Fibroblast of mammary gland (primary cell): ENCODE measurements around the gene OR2G2.

Experiments
- DNase-seq: peaks from one replicate; pipeline ENCODE4 v3.0.0-alpha.2; 2010; ENCODE audit warnings: low read depth
- H3K4me3 ChIP-seq: 2 replicates; pipeline ENCODE4 v1.5.1; 2011; ENCODE audit warnings: low read depth, mild to moderate bottlenecking, low read length, moderate library complexity; ENCODE audit not compliant: control insufficient read depth
- TF ChIP-seq, protein P1 (sequence below): conservative IDR thresholded peaks from 2 replicates; pipeline ENCODE4 v1.5.1; 2011; ENCODE audit warnings: low read depth, low read length, inconsistent platforms; ENCODE audit not compliant: control insufficient read depth, insufficient read depth

OR2G2 gene

DNA sequence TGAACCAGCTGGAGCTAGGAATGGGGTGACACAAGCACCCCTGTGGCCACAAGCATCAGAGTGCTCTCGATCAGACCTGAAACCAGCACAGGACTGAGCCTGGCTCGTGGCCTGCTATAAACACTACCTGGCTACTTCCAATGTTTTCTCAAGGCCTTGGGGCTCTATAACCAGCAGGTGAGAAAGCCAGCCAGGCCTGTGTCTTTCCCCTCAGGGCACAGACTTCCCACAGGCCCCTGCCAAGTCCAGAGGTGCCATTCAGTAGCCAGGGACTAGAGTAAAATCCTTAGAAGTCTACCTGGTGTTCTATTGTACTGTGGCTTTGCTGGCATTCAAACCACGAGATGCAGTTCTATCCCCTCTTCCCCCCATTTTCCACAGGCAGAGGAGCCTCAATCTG is 39.8 kb downstream of the OR2G2 start:
- TF ChIP-seq, protein P1, sequence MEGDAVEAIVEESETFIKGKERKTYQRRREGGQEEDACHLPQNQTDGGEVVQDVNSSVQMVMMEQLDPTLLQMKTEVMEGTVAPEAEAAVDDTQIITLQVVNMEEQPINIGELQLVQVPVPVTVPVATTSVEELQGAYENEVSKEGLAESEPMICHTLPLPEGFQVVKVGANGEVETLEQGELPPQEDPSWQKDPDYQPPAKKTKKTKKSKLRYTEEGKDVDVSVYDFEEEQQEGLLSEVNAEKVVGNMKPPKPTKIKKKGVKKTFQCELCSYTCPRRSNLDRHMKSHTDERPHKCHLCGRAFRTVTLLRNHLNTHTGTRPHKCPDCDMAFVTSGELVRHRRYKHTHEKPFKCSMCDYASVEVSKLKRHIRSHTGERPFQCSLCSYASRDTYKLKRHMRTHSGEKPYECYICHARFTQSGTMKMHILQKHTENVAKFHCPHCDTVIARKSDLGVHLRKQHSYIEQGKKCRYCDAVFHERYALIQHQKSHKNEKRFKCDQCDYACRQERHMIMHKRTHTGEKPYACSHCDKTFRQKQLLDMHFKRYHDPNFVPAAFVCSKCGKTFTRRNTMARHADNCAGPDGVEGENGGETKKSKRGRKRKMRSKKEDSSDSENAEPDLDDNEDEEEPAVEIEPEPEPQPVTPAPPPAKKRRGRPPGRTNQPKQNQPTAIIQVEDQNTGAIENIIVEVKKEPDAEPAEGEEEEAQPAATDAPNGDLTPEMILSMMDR: no peak
- no peak for DNase-seq
- no peak overlapping the region for H3K4me3 ChIP-seq

DNA sequence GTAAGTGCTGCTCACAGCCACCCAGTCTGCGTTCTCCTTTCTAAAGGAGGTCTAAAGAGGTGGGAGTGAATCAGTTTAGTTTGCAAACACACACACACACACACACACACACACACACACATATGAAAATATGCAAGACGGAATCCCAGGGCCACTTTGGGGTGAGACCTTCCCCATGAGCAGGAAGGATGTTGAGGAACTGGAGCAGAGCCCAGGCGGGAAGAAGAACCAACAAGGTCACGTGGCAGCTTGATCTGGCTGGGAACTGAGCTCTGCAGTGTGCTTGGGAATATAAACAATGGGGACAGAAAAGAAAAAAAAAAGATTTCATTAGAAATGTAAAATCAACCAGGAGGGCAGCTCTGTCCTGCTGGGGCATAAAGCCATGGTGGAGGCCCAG is 49.9 kb downstream of the OR2G2 start:
- no peak overlapping the region for H3K4me3 ChIP-seq
- TF ChIP-seq, protein P1: no peak
- no peak for DNase-seq

DNA sequence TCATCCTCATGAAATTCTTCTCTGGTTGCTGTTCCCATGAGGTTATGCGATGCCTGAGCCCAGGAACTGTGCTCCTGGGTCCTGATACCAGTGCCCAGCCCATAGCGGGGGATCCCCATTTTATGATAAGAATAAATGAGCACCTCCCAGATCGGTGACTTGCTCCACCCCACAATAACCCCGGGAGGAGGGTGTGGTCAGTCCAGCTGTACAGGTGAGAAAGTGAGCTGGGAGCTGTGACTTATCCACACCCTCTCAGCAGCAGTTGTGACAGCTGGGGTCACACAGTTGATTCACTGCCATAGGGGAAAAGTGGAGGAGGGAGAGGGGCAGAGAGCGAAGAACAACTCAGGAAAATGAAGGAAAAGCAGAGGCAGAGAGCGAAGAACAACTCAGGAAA is 50.6 kb downstream of the OR2G2 start:
- H3K4me3 ChIP-seq: no peak overlapping the region
- TF ChIP-seq, protein P1: no peak
- DNase-seq: no peak
